Medulla oblongata (tissue), 1 donor: Measurements from ENCODE around the gene MSX2.

Experiments
- DNase-seq: peaks from one replicate; pipeline ENCODE4 v3.0.0-alpha.2; 2015; ENCODE audit errors: extremely low spot score

MSX2 gene

GRCh38 chr5:174773371-174773770 is 49.0 kb downstream of the MSX2 start:
- no peak for DNase-seq

GRCh38 chr5:174775081-174775480 is 50.7 kb downstream of the MSX2 start:
- DNase-seq, result no peak

GRCh38 chr5:174777111-174777510 is 52.7 kb downstream of the MSX2 start:
- DNase-seq, result no peak

- DNase-seq, result no peak
Observed at GRCh38 chr5:174777583-174777982, 53.2 kb downstream of the MSX2 start.
